CD1c-positive myeloid dendritic cell (primary cell): ENCODE results near the gene AXIN2.

ENCODE experiments used
- DNase-seq: peaks from one replicate; pipeline ENCODE4 v3.0.0-alpha.2; 2016; ENCODE audit errors: extremely low spot score

The AXIN2 gene

GRCh38 chr17:65556014-65556909 is 5.2 kb downstream of the AXIN2 start:
- DNase-seq = peak; percentile 82

- no peak for DNase-seq
Measured at GRCh38 chr17:65554553-65555223, 6.8 kb downstream of the AXIN2 start.

GRCh38 chr17:65553646-65554552 is 7.5 kb downstream of the AXIN2 start:
- DNase-seq = no peak

- no peak for DNase-seq
Measured at GRCh38 chr17:65553009-65553645, 8.3 kb downstream of the AXIN2 start.

- DNase-seq = no peak
Measured at GRCh38 chr17:65552214-65552613, 9.2 kb downstream of the AXIN2 start.

GRCh38 chr17:65551267-65552040 is 10.0 kb downstream of the AXIN2 start:
- no peak for DNase-seq

- DNase-seq = no peak
Measured at GRCh38 chr17:65550758-65551157, 10.7 kb downstream of the AXIN2 start.

- DNase-seq = no peak
Measured at GRCh38 chr17:65550075-65550662, 11.3 kb downstream of the AXIN2 start.

GRCh38 chr17:65548269-65548969 is 13.0 kb downstream of the AXIN2 start:
- DNase-seq = no peak

- no peak for DNase-seq
Measured at GRCh38 chr17:65547253-65547670, 14.2 kb downstream of the AXIN2 start.

- no peak for DNase-seq
Measured at GRCh38 chr17:65546579-65546978, 14.9 kb downstream of the AXIN2 start.

- DNase-seq = no peak
Measured at GRCh38 chr17:65545705-65546523, 15.5 kb downstream of the AXIN2 start.

GRCh38 chr17:65544672-65545071 is 16.8 kb downstream of the AXIN2 start:
- DNase-seq = no peak

- no peak for DNase-seq
Measured at GRCh38 chr17:65542610-65543009, 18.8 kb downstream of the AXIN2 start.

- DNase-seq = no peak
Measured at GRCh38 chr17:65542067-65542466, 19.4 kb downstream of the AXIN2 start.

- no peak for DNase-seq
Measured at GRCh38 chr17:65541453-65541852, 20.0 kb downstream of the AXIN2 start.

GRCh38 chr17:65539630-65540266 is 21.7 kb downstream of the AXIN2 start:
- DNase-seq = no peak
